ENCODE data around the gene FRMD4B.

DNA sequence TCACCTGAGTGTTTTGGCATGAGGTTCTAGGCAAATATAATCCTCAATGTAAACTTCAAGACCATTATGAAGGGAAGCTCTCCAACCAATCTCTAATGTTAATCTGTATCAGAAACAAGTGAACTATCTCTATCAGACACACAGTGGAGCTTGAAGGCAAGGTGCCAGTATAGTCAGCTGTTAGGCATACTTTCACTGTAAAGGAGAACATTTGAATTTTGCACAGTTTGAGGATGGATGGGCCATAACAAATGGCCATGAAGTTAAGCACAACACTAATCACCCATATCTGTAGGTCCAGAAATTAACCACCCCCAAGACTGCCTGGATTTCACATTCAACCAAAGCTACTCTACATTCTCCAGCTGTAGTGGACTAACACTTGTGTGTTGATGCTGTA is 194.4 kb downstream of the FRMD4B start:
- no peak for TF ChIP-seq EZH2 (IDR thresholded peaks at IDR 0.05; ENCODE audit: insufficient read depth, poor library complexity, severe bottlenecking)
- no peak for TF ChIP-seq EZH2phosphoT487 (IDR thresholded peaks at IDR 0.05; ENCODE audit: insufficient read depth, low read depth)
